ENCODE data around the gene UTF1.

The UTF1 gene

DNA sequence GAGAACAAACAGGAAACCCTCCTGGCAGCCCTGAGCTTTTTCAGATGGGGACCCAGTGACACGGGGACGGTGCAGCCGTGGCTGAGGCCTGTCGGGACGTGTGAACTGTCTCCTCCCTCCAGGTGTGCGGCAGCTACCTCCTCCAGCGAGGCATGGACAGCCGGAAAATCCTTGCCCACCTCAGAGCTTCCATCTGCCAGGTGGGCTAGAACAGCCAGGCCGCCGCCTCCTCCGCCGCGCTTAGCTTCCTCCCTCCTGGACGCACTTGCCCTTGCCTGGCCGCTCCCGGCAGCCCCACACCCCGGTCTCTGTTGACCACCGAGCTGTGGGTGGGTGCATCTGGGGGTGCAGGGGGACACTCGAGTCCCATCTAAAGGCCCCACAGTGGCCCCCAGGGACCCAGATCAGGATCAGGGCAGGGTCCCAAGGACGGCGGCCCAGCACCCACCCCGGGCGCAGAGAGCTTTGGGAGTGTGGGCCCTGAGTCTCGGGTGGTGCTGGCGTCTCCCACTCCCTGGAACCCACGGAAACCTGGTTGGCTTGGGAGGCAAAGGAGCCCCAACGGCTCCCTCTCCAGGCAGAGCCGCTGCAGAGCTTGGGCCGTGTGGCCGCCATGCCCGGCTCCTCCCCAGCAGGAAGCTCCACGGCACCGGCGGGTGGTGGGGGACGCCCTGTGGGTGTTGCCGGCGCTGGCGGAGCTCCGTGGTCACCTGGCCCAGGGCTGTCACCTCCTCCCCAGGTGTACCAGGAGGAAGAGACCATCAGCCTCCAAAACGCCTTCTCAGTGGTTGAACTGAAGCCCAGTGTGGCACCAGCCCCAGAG lies 32.9 kb upstream of the UTF1 start:
- DNase-seq: no peak

DNA sequence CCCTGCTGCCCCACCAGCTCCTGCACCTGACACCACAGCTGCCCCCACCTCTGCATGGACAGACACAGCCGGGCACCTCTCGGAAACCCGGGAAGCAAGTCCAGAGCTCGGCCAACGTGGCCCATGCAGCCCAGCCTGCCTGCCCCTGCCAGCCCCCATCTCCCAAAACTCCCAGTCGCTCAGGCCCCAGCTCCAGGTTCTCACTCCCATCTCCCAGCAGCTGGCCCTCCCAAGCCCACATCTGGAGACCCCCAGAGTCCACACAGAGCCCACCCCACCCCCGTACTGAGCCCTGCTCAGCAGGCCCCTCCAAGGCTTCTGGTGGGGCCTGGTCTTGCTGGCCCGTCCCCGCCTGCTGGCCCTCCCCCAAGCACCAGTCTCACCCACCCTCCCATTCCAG lies 32.2 kb upstream of the UTF1 start:
- DNase-seq: no peak

DNA sequence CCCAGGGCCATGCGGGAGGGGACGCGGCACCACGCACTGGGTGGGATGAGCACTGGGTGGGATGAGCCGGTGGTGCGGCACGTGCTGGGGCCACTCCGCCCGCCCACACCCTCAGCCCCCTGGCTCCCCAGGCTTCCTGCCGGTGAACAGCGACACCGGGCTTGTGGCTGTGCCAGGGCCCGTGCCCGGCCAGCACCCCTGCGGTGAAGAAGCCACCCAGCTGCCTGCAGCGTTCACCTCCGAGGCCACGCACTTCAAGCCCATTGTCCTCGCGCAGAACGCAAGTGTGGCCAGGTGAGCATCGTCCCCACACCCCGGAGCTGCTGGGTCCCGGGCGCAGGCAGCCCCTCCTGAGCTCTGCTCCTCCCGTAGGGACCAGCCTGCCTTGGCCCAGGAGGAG lies 31.8 kb upstream of the UTF1 start:
- DNase-seq: no peak

DNA sequence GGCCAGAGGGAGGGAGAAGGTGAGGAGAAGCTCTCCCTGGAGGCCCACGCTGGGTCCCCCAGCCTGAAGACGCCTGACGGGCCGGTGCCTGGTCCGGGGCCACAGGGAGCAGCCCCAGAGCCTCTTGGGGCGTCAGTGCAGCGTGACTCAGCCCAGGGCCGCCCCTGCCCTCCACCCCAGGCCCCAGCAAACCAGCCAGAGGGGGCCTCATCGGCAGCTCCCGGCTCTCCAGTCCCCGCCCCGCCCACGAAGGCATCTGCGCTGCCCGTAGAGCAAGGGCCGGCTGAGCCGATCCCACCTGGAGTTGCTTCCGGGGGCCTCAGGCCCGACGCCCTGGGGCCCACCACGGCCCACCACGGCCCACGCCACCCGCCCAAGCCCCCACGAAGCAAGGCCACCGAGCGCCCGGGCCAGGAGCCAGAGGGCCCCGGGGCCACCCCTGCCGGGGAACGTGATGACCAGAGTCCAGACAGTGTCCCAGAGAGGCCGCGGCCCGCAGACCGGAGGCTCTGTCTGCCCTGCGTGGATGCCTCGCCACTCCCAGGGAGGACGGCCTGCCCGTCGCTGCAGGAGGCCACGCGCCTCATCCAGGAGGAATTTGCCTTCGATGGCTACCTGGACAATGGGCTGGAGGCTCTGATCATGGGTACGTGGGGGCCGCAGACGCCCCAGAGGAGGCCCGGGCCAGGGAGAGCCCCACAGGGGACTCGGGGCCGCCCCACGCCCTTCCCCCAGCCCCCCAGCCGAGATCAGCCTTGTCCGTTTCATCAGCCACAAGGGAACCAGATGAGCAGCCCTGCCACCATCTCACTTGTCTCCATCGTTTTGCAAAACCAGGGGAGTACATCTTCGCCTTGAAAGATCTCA lies 31.2 kb upstream of the UTF1 start:
- DNase-seq: no peak

DNA sequence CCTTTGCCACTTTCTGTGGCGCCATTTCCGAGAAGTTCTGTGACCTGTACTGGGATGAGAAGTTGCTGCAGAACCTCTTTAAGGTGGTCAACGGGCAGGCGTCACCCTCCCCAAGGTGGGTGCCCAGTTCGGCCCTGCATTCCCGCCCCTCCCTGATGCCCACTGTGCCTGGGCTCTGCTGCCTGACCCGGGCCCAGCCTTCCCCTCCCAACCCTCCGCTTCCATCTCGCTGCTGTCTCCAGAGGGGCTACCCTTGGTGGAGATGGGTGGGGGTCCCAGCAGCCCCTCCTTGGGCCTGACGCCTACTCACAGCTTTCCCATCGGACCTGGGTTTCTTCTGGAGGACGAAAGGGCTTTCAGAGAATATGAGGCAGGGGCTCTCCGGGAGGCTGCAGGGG lies 30.5 kb upstream of the UTF1 start:
- DNase-seq: no peak

DNA sequence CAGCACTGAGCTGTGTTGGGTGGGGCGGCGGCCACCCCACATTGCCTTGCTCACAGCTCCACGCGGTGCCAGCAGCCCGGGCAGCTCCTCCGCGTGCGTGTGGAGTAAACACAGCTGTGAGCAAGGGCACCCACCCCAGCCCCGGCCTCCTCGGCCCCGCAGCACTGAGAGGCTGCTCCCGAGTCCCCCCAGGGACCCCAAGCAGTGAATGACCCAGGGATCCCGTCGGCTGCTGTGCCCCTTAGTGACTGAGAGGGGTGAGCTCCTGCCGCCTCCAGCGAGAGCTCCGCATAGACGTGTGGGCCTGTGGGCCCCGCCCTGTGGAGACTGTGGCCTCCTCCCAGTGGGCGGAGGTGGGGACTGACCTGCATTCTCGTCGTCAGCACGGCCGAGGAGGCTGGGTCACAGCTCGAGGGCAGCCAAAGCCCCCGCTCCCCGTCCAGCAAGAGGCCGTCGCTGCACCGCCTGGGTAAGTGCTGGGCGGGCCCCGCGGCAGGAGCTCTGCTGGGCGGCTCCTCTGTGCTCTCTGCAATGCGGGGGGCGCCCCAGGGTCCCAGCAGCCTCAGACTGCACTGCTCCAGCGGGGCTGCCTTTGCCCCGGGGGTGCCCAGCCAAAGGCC lies 29.9 kb upstream of the UTF1 start:
- no peak for DNase-seq

DNA sequence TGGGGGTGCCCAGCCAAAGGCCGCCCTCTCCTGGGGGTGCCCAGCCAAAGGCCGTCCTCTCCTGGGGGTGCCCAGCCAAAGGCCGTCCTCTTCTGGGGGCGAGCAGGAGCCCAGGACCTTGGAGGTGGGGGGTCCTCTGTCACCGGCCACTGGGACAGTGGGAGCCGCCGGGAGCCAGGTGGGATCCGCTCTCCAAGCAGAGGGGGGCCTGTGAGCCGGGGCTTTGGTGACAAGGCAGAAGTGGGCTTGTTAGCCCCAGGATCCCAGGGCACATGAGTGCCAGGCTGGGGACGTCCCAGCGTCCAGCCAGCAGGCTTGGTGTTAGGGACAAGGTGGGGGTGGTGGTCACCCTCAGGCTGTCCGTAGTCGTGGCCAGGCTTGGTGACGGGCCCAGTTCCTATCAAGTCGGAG lies 29.4 kb upstream of the UTF1 start:
- no peak for DNase-seq

DNA sequence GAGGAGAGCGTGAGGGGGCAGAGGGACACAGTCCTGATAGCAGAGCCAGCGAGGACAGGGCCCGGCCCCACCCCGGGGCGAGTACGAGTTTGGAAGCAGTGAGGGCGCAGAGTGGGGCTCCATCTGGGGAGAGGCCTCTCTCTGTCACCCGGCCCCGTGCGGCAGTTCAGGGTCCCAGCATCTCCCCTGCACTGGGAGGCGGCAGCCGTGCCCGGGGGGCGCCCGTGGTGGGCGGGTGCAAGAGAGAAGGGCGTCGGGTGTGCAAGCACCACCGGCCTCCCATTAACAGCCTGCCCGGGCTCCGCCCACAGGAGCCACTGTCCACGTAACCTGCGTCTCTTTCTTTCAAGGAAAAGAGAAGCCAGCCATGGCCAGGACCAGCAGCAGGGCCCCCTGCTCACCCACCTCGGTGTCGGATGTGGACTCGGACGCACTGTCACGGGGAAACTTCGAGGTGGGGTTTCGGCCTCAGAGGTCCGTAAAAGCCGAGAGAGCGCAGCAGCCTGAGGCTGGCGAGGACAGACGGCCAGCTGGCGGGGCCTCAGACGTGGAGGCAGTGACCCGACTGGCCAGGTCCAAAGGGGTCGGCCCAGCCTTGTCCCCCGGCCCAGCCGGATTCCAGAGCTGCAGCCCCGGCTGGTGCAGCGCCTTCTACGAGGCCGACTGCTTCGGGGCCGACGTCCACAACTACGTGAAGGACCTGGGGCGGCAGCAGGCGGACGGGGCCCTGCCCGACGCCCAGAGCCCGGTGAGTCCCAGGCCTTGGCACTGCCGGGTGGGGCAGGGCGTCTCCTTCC lies 28.7 kb upstream of the UTF1 start:
- DNase-seq: no peak

DNA sequence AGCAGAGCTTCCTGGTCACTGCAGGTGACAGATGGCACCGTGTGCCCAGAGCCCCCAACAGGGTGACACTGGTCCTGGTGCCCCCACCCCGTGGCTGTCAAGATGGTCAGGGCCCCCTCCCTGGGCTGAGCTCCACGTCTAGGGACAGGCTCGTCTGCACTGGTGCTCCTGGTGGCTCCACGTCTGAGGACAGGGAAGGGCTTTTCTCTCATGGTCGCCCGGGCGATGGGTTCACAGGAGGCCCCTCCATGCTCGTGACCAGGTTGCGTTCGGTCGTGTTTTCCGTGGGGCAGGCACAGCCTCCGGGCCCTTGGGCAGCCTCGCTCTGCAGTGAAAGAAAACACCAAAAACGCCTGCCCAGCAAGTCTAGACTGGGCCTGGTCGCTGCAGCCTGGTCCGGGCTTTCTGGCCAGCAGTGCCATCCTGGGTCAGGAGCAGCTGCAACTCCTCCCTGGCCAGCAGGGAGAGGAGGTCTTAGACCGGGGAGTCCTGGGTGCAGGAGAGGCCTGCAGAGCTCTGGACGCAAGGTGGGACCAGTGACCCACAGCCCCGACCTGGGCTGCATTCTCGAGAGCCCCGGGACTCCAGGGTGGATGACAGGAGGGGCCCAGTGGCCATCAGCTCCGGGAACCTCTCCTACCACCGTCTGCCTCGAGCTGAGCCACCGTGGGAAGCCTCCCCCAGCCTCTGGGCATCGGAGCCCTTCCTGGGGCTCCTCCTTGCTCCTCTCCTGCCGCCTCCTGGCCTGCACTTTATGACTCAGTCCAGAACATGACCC lies 27.9 kb upstream of the UTF1 start:
- no peak for DNase-seq

DNA sequence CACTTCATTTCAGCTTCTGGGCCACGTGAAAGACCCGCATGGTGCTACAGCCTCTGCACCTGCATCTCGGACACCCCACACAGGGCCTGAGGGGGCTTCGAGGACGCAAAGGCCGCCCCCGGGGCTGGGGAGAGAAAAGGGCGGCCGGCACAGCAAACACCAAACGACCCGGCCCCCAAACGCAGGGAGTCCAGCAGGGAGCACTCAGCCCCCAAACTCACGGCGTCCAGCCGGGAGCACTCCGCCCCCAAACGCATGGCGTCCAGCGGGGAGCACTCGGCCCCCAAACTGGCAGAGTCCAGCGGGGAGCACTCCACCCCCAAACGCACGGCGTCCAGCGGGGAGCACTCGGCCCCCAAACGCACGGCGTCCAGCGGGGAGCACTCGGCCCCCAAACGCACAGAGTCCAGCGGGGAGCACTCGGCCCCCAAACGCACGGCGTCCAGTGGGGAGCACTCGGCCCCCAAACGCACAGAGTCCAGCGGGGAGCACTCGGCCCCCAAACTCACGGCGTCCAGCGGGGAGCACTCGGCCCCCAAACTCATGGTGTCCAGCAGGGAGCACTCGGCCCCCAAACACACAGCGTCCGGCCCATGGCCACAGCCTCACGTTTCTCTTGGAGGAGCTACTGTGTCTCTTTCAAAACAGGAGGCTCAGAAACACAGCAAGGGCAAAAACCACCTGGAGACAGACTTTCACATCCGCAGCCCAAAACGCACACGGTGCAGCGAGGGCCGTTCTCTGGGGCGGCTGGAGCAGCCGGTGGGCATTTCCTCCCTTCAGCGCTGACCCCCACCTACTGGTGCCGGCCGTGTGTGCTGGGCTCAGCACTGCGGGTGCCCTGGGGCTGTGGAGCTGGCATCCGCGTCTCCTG lies 27.0 kb upstream of the UTF1 start:
- no peak for DNase-seq

DNA sequence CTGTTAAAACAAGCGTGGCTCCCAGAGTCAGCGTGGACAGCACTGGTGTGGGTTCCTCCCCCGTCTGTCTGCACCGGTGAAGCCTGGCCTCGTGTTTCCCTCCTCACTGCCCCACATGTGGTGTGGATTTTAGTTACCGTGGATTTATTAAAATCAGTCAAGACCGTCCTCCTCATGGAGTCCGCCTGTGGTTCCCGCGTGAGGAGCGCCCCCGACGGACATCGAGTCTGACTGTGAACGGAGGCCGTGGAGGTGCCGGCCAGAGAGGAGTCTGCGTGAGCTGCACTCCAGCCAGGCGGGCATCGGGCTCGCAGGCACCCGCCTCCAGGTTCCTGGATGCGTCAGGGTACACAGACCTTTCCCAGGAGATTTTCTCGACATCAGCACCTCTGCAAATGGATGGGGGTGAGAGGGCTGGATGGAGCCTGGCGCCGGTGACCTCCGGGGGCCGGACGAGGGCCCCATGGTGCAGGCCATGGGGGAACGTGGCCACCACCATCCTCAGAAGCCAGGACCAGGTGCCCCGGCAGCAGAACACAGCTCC lies 26.3 kb upstream of the UTF1 start:
- no peak for DNase-seq

DNA sequence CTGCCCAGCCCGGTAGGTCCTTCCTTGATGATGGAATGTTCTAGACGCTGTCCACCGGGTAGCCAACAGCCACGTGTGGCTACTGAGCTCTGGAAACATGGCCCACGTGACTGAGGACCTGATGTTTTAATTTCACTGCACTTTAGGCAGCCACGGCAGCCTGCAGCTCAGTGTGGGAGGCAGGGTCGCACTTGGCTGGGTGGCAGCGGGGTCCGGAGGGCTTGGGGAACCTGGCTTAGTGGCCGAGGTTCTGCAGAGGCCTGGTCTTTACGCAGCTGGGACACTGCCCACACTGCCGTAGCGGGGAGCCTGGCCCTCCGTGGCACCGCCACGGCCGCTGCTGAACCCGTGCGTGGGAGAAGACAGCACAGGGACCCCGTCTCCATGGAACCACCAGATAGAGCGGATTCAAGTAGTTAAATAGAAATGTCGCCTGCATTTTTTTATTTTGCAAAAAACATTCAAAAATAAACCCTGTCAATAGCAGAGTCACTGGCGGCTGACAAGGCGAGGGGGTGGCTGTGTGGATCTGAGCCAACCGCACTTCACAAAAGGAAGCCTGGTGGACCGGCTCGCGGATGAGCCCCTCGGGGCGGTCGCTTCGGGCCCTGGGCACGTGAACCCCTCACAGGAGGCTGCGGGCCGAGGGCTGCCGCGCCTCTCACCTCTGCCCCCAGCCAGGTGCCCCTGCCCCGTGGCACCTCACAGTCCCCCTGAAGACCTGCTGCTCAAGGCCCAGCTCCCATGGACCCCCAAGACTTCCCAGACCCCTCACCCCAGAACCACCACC lies 25.6 kb upstream of the UTF1 start:
- no peak for DNase-seq

DNA sequence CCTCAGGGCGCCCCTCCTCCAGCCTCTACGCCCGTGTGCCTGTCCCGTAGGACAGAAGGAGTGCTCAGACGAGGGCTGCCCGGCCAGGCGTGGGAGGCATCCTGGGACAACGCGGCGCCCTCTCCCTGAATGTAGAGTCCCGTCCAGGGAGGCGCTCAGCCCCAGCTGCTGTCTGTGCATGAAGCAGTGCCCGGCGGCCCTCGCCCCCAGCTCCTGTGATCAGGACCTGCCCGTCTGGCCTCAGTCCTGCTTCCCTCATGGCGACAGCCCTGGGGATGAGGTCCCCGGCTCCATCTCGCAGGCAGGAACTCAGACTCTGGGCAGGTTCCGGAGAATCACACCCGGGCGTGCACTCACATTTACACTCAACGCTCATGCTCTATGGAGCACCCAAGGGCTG lies 24.9 kb upstream of the UTF1 start:
- no peak for DNase-seq

DNA sequence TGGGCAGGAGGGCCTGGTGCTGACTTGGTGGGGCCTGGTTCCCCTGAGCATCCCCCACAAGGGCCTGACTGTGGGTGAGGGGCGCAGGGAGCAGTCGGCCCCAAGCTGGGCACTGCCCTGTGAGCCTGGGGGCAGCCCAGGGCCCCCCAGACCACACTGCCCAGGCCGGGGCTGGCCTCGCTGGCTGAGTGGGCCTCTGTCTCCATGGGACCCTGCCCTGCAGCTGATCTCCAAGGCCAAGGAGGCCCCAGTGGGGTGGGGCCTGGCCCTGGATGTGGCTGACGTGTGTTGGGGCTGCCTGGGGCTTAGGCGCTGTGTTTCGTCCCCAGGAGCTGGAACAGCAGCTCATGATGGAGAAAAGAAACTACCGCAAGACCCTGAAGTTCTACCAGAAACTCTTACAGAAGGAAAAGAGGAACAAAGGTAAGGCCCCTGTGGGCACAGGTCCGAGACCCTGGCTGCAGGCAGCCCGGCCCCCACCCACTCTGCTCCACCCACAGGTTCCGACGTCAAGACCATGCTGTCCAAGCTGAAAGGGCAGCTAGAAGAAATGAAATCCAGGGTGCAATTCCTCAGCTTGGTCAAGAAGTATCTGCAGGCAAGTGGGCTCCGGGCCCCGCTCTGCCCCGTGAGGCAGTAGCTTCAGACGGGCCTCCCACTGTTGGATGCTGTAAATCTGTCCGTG lies 23.5 kb upstream of the UTF1 start:
- no peak for DNase-seq

DNA sequence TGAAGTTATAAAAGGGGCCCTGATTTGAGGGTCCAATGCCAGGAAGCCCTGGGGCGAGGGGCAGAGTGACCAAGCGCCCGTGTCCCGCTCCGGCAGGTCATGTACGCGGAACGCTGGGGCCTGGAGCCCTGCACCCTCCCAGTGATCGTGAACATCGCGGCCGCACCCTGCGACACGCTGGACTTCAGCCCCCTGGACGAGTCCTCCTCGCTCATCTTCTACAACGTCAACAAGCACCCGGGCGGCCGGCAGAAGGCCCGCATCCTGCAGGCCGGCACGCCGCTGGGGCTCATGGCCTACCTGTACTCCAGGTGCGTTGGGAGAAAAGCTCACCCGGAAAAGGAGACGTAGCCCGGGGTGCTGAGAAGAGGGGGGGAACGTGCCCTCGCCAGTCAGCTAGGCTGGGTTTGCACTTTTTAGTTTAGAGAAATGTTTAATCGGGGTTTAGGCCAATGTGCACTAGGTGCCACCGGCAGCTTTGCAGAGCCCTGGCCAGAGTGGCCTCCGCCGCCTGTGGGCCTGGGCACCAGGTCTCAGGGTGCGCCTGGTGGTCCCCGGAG lies 22.9 kb upstream of the UTF1 start:
- no peak for DNase-seq

DNA sequence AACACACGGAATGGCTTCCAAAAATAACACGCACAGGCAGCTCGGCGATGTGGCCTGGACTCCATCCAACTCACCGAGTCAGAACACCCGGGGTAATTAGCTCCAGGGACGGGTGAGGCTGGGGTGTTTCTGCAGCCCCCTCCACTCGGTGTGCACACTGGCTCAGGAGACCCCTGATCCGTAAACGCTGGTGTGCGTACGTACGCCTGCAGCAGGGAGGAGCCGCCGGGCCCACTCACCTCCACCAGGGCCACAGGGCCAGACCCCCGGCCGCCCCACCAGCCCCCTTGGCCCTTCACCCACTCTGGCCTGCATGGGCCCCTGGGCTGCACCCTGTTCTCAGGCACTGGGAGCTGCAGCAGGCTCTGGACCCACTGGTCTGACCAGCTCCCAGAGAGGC lies 22.4 kb upstream of the UTF1 start:
- DNase-seq: no peak

DNA sequence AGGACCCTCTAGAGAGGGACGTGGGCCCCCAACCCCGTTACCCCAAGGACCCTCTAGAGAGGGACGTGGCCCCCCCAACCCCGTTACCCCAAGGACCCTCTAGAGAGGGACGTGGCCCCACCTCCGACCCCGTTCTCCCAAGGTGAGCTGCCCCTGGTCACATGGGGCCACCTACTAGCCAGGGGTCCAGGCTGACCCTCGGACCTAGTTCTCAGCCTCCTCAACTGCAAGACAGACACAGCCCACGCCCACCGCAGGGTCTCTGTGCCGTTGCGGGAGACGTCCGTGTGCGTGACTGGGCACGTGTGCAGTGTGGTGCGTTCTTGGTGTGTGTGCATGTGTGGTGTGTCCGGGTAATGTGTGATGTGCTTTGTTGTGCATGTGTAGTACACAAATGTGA lies 21.6 kb upstream of the UTF1 start:
- DNase-seq: no peak

DNA sequence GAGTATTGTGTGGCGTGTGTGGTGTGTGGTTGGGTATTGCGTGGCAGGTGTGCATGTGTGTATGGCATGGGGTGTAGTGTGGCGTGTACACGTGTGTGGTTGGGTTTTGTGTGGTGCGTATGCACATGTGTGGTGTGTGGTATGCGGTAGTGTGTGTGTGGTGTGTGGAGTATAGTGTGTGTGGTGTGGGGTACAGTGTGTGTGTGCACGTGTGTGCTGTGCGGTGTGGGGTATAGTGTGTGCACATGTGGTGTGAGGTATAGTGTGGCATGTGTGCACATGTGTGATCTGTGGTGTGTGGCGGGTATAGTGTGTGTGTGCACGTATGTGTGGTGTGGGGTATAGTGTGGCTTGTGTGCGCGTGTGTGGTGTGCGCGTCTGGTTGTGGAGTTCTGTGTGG lies 20.9 kb upstream of the UTF1 start:
- DNase-seq: no peak

DNA sequence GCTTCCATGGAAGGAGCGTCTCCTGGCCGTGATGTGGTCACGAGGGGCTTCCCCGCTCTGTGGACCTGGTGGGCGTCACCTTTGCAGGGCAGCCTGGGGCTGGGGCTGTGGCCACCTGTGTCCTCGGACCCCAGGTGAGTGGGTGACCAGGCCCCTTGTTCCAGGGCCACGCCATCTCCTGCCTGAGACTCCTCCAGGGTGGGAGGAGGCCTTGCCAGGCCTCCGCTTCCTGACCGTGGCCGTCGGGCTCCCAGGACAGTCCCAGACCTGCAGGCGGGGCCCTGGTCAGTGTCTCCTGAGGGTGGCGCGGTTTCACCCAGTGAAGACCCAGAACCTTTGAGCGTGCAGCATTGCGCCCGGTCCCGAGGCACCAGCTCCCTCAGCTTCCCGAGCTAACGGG lies 20.4 kb upstream of the UTF1 start:
- no peak for DNase-seq

Measured in DMS53 (cell line).